Measurements from ENCODE around the gene NLRX1.
A peak's percentile ranks its signal among the peaks of the same experiment; 100 is the strongest.

DNA sequence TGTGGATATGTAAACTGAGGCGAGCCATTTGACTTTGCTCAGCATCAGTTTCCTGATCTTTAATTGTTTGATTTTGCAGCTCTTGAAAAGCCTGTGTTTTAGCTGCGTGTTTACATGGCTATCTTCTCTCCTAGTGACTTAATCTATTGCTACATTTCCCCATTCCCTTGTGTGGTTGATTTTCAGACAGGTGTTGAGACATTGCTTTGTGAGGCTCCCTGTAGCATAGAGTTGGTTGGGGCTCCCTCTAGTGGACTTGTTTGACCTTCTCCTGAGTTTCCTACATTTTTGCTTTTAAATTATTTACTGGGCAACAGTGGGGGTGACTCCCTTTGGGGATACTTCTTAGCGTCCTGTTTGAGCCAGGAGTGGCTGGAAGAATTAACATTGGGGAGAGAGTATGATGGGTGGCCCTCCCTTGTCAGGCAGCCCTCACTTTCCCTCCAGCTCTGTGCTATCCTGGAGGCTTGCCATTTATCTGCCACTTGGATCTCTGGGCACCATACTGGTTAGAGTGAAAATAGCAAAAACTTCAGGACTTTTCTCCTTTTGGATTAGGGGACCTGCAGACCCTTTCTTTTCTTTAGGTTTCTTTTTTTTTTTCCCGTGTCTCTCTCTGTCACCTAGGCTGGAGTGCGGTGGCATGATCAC, 28.4 kb downstream of the NLRX1 start:
- TF ChIP-seq, protein P1, sequence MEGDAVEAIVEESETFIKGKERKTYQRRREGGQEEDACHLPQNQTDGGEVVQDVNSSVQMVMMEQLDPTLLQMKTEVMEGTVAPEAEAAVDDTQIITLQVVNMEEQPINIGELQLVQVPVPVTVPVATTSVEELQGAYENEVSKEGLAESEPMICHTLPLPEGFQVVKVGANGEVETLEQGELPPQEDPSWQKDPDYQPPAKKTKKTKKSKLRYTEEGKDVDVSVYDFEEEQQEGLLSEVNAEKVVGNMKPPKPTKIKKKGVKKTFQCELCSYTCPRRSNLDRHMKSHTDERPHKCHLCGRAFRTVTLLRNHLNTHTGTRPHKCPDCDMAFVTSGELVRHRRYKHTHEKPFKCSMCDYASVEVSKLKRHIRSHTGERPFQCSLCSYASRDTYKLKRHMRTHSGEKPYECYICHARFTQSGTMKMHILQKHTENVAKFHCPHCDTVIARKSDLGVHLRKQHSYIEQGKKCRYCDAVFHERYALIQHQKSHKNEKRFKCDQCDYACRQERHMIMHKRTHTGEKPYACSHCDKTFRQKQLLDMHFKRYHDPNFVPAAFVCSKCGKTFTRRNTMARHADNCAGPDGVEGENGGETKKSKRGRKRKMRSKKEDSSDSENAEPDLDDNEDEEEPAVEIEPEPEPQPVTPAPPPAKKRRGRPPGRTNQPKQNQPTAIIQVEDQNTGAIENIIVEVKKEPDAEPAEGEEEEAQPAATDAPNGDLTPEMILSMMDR (conservative IDR thresholded peaks at IDR 0.05; ENCODE audit: low read length) = peak; percentile 89
- TF ChIP-seq EZH2phosphoT487 (IDR thresholded peaks at IDR 0.05; ENCODE audit: borderline replicate concordance) = no peak
